Measurements from ENCODE around the gene CHI3L2.

CHI3L2 gene, protein sequence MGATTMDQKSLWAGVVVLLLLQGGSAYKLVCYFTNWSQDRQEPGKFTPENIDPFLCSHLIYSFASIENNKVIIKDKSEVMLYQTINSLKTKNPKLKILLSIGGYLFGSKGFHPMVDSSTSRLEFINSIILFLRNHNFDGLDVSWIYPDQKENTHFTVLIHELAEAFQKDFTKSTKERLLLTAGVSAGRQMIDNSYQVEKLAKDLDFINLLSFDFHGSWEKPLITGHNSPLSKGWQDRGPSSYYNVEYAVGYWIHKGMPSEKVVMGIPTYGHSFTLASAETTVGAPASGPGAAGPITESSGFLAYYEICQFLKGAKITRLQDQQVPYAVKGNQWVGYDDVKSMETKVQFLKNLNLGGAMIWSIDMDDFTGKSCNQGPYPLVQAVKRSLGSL

DNA sequence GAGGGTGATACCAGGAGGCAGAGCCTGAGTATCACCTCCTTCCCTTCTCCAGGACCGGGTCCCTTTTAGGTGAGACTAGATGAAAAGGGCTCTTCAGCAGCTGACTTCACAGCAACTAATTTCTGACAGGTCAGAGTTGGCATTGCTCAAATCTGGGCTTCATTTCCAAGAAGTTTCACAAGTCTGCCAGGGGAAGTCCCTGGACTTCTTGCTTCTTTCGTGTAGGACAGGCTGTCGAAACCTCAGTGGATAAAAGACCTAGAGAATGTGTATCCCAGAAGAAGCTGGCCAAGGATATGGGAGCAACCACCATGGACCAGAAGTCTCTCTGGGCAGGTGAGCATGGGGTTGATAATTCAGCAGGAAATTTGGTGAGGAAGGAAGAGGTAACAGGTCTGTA is at the start of gene CHI3L2:
TSS of gene CHI3L2 (plus strand) at position 280 of the 400 bp plus-strand sequence. CDS start at position 297, 17 bp downstream.
- no peak for DNase-seq

DNA sequence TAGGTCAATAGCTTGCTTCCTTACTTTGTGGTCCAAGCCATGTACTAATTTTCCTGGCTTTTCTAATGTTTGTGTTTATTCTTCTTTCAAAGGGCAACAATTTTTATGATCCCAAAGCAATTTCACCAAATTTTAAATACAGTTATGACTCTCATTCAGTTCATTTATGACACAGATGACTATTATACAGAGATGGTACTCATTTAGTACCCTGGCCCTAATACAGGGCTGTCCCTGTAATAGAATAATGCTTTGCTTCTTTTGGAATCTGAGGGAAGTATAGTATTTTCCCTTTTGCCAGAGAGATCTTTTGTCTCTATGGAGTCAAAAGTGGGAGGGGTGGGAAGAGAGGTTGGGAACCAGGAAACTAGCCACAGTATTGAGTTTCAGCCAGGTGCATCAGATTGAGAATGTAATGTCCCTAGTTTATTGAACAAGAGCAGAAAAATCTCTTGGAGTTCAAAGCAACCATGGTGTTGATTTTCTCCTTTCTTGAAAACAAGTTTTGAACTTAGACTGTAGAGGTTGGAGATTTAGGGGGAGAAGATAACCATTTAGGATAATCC is 47.5 kb upstream of the CHI3L2 start:
- DNase-seq = peak; percentile 54

GRCh38 chr1:111182052-111182451 is 45.5 kb upstream of the CHI3L2 start:
- DNase-seq = no peak

- DNase-seq = no peak
These were observed 44.0 kb upstream of the CHI3L2 start for GRCh38 chr1:111183308-111184069.

- DNase-seq = no peak
These were observed 42.9 kb upstream of the CHI3L2 start for GRCh38 chr1:111184663-111185062.

DNA sequence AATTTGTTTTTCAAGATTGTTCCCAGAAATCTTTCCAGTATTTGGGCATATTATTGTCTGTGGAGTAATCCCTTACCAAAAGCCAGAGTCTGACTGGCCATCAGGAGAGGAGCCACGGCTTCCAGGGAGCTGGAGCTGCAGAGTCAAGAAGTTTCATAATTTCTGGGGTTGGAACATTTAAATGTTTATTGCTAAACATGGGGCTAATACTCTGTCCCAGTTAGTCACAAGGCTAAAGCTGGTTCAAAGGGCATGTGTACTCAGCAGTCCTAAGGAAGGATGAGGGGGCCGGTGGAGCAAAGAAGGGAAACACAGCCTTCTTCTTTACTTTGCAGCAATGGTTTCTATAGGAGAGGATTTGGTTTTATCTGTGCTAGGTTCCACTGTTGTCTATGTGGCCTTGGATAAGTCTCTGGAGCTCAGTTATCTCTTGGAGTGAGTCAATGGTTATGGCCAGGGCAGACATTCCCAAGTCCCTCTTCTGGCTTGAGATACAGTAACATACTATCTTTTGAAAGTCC is 36.5 kb upstream of the CHI3L2 start:
- DNase-seq = no peak

DNA sequence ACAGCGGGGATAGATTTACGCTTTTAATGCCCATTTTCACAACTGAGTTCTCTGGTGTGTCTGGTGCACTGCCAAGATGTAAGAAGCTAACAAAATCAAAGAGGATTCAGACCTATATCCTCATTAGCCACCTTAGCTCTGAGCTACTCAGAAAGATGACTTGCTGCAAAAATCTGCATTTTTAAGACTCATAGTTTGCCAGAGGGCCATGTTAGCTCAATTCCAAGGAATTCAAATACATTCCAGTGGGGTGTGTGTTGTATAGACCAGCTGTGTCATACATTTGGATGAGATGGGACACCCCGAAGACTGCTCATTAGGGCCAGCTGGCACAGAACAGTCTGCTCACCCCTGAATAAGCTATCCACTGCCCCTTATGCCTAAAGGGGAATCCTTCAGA is 36.0 kb upstream of the CHI3L2 start:
- no peak for DNase-seq

- DNase-seq = no peak
These were observed 35.4 kb upstream of the CHI3L2 start for GRCh38 chr1:111192074-111192473.

- DNase-seq = no peak
These were observed 34.6 kb upstream of the CHI3L2 start for GRCh38 chr1:111192658-111193519.

GRCh38 chr1:111193712-111194480 is 33.6 kb upstream of the CHI3L2 start:
- no peak for DNase-seq

DNA sequence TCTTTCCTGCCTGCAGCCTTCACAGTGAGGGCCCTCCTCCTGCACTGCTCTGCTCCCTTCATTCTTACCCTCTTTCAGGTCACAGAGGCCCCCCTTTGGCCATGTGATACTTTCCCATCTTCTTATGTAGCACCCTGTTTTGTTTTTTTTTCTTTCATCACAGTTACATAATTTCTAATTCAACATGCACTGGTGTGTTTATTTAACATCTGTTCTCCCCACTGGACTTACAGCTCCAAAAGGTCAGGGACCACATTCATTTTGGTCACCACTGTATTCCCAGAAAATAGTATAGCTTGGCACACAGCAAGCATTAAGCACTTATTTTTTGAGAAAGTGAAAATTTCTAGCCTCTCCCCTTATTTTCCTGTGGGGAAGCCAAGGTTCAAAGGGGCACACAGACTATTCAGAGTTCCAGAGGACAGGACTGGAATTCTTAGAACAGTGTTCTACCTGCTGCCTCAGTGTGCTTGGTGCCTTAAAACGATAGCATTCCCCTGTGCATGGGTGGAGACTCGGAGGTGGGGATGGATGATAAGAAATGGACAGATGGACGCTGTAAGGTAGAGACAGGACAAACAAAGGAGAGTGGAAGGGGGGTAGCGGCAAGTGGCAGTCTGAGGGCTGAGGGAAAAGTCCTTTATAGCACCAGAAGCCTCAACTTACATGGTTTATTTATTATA is 32.4 kb upstream of the CHI3L2 start:
- no peak for DNase-seq

DNA sequence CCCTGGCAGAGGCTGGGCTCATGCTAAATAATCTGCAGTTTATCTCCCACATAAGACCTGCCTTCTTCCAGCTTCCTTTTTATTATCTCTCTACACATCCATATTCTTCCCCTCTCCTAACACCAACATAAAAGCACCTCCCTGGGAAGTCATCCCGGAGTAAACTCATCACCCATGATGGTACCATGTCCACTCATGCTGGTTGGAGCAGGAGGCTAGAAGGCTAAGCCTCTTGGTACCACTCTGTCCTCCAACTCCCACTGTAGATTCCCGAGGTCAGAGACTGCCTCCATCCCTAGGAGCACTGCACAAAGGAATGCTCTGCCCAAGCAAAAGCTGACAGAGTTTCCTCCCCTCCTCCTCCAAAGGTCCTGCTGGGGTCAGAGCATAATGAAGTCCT is 31.3 kb upstream of the CHI3L2 start:
- no peak for DNase-seq

- no peak for DNase-seq
These were observed 29.8 kb upstream of the CHI3L2 start for GRCh38 chr1:111197598-111198284.

DNA sequence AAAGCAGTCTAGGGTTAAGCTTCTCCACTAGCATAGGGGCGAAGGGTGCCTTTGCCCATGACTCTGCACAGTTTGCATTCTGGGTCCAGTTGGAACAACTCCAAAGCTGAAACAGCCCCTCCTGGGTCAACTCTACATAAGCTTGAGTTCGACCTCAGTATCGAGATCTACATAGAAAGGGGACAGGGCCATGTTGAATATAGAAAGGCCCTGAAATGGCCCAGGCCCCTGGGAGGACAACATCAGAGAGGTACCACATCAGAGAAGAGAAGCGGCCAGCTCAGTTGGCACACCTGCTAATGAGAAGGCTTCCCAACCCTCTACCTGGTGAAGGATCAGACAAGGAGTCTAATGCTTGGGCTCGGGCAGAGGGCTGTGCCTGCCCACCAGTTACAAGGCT is 28.7 kb upstream of the CHI3L2 start:
- DNase-seq = no peak

DNA sequence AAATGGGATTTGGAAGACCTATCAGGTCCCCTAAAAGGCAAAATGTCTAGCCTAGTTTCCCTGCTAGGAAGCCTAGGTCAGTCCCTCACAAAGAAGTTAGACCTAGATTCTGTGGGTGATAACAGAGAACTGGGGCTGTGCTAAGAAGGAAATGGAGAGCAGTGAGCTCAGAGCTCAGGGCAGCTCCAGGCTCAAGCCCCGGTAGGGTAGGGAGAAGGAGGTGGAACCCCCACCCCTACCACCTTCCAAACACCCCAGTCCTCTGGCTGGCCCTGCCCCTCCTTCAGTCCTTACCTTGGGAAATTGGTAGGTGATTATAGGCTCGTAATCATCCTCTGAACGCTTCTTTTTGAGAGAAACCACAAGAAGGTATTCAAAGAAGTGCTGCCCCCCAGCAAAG is 28.2 kb upstream of the CHI3L2 start:
- no peak for DNase-seq

DNA sequence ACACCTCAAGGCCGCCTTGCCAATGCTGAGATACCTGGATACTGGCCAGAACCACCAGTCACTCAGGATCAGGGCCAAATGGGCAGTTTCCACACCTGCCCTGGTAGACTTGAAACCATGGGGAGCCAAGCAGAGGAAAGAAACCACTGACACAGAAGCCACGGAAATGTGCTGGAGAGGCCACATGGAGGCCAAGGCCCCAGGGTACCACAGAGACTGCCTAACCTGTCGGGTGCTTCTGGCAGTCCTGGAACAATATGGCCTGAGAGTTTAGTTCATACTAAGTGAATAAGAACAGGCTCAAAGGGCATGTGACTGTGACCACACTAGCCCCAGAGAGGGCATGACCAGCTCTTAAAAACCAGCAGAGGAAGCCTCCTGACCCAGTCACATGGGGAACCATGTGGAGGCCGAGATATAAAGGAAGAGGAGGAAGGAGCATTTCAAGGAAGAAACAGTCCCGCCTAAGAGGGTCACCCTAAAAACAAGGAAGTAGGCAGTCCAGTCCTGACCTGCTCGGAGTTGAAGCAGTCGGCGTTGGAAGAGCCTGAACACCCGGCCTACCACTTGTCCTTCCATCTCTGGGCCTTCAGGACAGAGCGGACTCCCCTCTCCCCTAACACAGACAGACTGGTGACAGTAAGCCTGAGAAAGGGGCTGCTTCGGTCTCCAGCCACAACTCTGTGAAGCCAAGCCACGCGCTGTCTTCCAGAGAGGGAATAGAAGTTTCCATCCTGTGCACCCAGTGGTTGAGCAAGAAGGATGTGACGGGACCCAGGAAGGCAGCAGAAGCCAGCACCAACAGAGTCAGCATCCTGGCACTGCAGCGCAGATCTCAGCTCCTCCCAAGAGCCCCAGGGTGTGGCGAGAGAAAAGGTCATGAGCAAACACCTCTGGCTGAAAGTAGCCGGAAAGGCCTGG is 27.4 kb upstream of the CHI3L2 start, which contains the start of gene DENND2D:
TSS of gene DENND2D (minus strand) at position 766 of the 921 bp plus-strand sequence. CDS start at position 579, 187 bp downstream.
- no peak for DNase-seq

DNA sequence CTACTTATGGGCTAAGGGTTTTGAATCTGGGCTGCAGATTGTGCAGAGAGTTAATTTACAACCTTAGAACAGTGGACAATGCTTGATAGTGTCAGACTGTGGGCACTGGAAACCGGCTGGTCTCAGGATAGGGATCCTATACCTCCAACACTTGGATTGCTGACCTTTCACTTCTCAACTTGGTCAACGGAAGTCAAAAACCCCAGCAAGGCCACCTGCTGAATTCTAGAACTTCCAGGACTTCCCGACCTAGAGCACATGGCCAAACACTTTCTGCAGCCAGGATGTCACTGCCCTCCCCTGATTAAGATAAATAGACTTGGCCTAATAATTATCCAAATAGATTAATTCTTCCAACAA is 26.7 kb upstream of the CHI3L2 start:
- DNase-seq = no peak

DNA sequence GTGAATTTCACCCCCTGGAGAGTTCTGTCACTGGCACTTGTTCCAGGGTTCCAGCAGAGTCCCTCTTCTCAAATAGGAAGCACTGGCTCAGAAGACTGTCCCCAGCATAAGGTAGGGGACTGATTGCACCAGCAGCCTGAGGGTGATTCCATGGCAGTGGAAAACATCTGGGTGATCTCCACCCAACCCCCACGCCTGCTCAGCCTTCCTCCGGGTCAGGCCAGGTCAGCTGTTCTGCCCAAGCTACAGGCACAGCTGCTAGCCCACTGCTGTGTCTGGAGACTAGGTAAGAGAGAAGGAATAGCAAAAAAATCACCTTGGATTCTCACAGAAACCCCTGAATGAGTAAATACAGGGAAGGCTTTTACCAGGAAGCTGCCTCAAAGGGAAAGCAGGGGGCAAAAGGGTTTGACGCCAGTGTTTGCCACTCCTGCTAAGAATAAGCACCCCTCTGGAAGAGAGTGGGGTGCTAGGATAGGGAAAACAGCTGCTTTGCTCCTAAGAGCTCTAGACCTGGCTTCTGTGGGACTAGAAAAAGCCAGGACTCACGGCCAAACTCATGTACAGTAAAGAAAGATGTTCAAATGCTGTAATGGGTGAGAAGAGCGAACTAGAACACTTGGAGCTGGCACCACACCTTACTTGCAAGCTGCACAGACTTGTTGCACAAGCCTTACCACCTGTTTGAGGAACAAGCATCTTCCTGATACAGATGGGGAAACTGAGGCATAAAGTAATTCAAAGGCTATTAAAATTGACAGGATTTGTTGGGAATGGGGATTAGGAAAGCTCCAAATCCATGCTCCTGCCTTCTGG is 26.0 kb upstream of the CHI3L2 start:
- no peak for DNase-seq

- no peak for DNase-seq
These were observed 25.2 kb upstream of the CHI3L2 start for GRCh38 chr1:111202366-111202706.

All from DMS153 (cell line).